ENCODE results near the gene SOCS4. TPM values are rescaled to one million over a fixed set of nuclear protein-coding genes. Genes with fewer than 3 reads are reported as not detected.

SOCS4 gene
- total RNA-seq, 1 donor from 2014 or later = 20.1 TPM

DNA sequence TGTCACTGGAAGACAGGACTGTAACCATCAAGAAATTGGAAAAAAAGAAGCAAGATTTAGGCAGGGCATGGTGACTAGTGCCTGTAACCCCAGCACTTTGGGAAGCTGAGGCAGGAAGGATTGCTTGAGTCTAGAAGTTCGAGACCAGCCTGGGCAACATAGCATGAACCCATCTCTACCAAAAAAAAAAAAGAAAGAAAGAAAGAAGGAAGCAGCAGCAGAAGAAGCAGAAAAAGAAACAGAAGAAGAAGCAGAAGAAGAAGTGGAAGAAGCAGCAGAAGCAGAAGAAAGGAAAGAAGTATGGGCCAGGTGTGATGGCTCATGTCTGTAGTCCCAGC lies 71.5 kb downstream of the SOCS4 start:
- no peak for DNase-seq (ENCODE audit: extremely low spot score, unreplicated experiment)
- TF ChIP-seq, protein P1, sequence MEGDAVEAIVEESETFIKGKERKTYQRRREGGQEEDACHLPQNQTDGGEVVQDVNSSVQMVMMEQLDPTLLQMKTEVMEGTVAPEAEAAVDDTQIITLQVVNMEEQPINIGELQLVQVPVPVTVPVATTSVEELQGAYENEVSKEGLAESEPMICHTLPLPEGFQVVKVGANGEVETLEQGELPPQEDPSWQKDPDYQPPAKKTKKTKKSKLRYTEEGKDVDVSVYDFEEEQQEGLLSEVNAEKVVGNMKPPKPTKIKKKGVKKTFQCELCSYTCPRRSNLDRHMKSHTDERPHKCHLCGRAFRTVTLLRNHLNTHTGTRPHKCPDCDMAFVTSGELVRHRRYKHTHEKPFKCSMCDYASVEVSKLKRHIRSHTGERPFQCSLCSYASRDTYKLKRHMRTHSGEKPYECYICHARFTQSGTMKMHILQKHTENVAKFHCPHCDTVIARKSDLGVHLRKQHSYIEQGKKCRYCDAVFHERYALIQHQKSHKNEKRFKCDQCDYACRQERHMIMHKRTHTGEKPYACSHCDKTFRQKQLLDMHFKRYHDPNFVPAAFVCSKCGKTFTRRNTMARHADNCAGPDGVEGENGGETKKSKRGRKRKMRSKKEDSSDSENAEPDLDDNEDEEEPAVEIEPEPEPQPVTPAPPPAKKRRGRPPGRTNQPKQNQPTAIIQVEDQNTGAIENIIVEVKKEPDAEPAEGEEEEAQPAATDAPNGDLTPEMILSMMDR (IDR thresholded peaks at IDR 0.05) = no peak
- Mint-ChIP-seq H3K36me3 (ENCODE audit: unreplicated experiment) (no peaks in the 10 kb centered on the region), H3K27me3 (ENCODE audit: unreplicated experiment) (no peaks in the 10 kb centered on the region), H3K4me3 (ENCODE audit: unreplicated experiment) (no peak overlapping the region), H3K27ac (ENCODE audit: unreplicated experiment) (no peak overlapping the region), H3K4me1 (ENCODE audit: unreplicated experiment) (peaks cover 28% of the 10 kb centered on the region), H3K9me3 (ENCODE audit: unreplicated experiment) (no peaks in the 10 kb centered on the region)

Other genes starting within 250 kb of the SOCS4 start
- gene GCH1, start 124.4 kb upstream of the SOCS4 start, total RNA-seq = 0.31 and 0.43 TPM in 2 replicates
- 7.0 and 8.0 TPM in 2 replicates for gene WDHD1, start 137 bp upstream of the SOCS4 start, total RNA-seq
- 85.7 and 102 TPM in 2 replicates for gene MAPK1IP1L, start 24.4 kb downstream of the SOCS4 start, total RNA-seq
- gene LGALS3, start 102.0 kb downstream of the SOCS4 start, total RNA-seq = 90.8 and 91.0 TPM in 2 replicates
- 11.5 and 11.7 TPM in 2 replicates for gene DLGAP5, start 164.3 kb downstream of the SOCS4 start, total RNA-seq
- gene FBXO34, start 244.2 kb downstream of the SOCS4 start, total RNA-seq = 16.4 and 17.0 TPM in 2 replicates

Data from osteocyte (in vitro differentiated cells).